Inflammatory macrophage (primary cell): ENCODE measurements around the gene RXRG.

Experiments
- DNase-seq, 2 donors: peaks; one replicate each; pipeline ENCODE4 v3.0.0-alpha.2; 2020 to 2022

The RXRG gene

GRCh38 chr1:165367375-165367993 is 77.4 kb downstream of the RXRG start:
- DNase-seq, result peak; percentile 58 to 62

- no peak for DNase-seq
These were observed 79.6 kb downstream of the RXRG start for GRCh38 chr1:165365341-165365740.

GRCh38 chr1:165364568-165365133 is 80.3 kb downstream of the RXRG start:
- DNase-seq, result no peak

- DNase-seq, result no peak
These were observed 88.0 kb downstream of the RXRG start for GRCh38 chr1:165356876-165357275.

GRCh38 chr1:165355977-165356811 is 88.7 kb downstream of the RXRG start, which contains the start of gene LMX1A:
TSS of gene LMX1A (minus strand) at chr1:165356715. CDS start at chr1:165355559, 1,156 bp downstream.
- no peak for DNase-seq

- no peak for DNase-seq
These were observed 89.6 kb downstream of the RXRG start for GRCh38 chr1:165355139-165355976.

GRCh38 chr1:165354739-165355138 is 90.2 kb downstream of the RXRG start:
- DNase-seq, result no peak

GRCh38 chr1:165353731-165354671 is 90.9 kb downstream of the RXRG start:
- DNase-seq, result no peak

- no peak for DNase-seq
These were observed 92.3 kb downstream of the RXRG start for GRCh38 chr1:165352442-165353293.

GRCh38 chr1:165351863-165352441 is 93.0 kb downstream of the RXRG start:
- no peak for DNase-seq
